Gastroesophageal sphincter (tissue), 3 donors: ENCODE data around the gene EPHB1.

Source experiments
- EP300 ChIP-seq: sonication (generic); formaldehyde crosslinking; IDR thresholded peaks from one replicate; pipeline ENCODE4 v1.6.1; 2017; ENCODE audit warnings: antibody characterized with exemption, mild to moderate bottlenecking
- POLR2A ChIP-seq, 2 donors: fragments of 450-650 bp; IDR thresholded peaks; one replicate each; pipeline ENCODE4 v1.6.1; 2017; ENCODE audit warnings: antibody characterized with exemption in 2 of 2, mild to moderate bottlenecking in 2 of 2, moderate library complexity in 1 of 2
- POLR2AphosphoS5 ChIP-seq: sonication (generic); formaldehyde crosslinking; IDR thresholded peaks from one replicate; pipeline ENCODE4 v1.6.1; 2017; ENCODE audit warnings: antibody characterized with exemption
- TF ChIP-seq, protein P1 (sequence below), 4 experiments: fragments of 200-600 bp in 2 of 4; fragments of 450-650 bp in 2 of 4; sonication (generic) in 1 of 4; IDR thresholded peaks; one replicate each; pipeline ENCODE4 v1.5.1; 2017 to 2019; ENCODE audit warnings: antibody characterized with exemption in 4 of 4, mild to moderate bottlenecking in 2 of 4, moderate library complexity in 2 of 4

DNA sequence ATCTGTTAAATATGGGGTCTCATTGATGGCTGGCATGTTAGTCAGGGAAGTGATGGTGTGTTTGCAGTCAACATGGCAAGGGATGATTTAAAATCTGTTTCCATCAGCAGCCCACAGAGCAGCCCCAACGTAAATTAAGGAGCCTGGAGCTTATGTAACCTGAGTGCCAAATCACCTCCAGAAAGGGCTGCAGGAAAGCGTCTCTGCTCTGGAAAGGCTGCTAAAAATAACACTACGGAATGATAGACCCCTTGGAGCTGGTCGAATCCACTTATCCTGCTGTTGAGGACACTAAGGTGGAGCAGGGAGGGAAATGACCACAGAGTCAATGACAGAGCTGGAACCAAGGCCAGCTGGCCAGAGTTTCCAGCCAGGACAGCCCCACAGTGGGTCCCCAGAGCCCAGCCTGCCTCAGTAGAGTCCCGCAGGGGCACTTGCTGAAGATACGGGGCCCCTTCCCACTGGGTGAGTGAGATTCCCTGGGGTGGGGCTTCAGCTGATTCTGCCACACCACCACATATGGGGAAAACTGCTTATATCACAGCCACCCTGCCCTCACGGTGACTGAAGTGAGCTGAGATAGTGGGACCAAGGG lies 63.5 kb downstream of the EPHB1 start:
- no peak for TF ChIP-seq POLR2AphosphoS5
- TF ChIP-seq, protein P1, sequence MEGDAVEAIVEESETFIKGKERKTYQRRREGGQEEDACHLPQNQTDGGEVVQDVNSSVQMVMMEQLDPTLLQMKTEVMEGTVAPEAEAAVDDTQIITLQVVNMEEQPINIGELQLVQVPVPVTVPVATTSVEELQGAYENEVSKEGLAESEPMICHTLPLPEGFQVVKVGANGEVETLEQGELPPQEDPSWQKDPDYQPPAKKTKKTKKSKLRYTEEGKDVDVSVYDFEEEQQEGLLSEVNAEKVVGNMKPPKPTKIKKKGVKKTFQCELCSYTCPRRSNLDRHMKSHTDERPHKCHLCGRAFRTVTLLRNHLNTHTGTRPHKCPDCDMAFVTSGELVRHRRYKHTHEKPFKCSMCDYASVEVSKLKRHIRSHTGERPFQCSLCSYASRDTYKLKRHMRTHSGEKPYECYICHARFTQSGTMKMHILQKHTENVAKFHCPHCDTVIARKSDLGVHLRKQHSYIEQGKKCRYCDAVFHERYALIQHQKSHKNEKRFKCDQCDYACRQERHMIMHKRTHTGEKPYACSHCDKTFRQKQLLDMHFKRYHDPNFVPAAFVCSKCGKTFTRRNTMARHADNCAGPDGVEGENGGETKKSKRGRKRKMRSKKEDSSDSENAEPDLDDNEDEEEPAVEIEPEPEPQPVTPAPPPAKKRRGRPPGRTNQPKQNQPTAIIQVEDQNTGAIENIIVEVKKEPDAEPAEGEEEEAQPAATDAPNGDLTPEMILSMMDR (IDR thresholded peaks at IDR 0.05): no peak
- no peak for TF ChIP-seq EP300
- TF ChIP-seq POLR2A (IDR thresholded peaks at IDR 0.05): no peak
